RWPE2 (cell line): ENCODE data around the gene CAVIN2.

Experiments used
- ATAC-seq: fragments of 200-7000 bp; cut with Tn5 transposase; 3 replicates; pipeline ENCODE4 v1.9.1; 2021; ENCODE audit warnings: low read depth
- DNase-seq: peaks from one replicate; pipeline ENCODE4 v3.0.0-alpha.2; 2020; ENCODE audit warnings: low spot score
- H3K27ac ChIP-seq: fragments of 450-650 bp; 2 replicates; pipeline ENCODE4 v1.5.1; 2017; ENCODE audit warnings: mild to moderate bottlenecking; ENCODE audit not compliant: poor library complexity, severe bottlenecking
- H3K27me3 ChIP-seq: fragments of 250-450 bp; sonication (Bioruptor Pico); 2 replicates; pipeline ENCODE4 v1.5.1; 2021; ENCODE audit warnings: mild to moderate bottlenecking, moderate library complexity; ENCODE audit not compliant: insufficient read depth, poor library complexity, severe bottlenecking
- H3K36me3 ChIP-seq: fragments of 250-450 bp; sonication (Bioruptor Pico); 2 replicates; pipeline ENCODE4 v1.5.1; 2020; ENCODE audit warnings: low read depth, mild to moderate bottlenecking, moderate library complexity
- H3K4me1 ChIP-seq: fragments of 250-450 bp; sonication (Bioruptor Pico); 2 replicates; pipeline ENCODE4 v1.5.1; 2021; ENCODE audit warnings: mild to moderate bottlenecking, moderate library complexity; ENCODE audit not compliant: insufficient read depth, poor library complexity, severe bottlenecking
- H3K4me3 ChIP-seq: fragments of 250-450 bp; sonication (Bioruptor Pico); 2 replicates; pipeline ENCODE4 v1.5.1; 2021; ENCODE audit warnings: mild to moderate bottlenecking, moderate library complexity; ENCODE audit not compliant: severe bottlenecking
- H3K9me3 ChIP-seq: fragments of 250-450 bp; sonication (Bioruptor Pico); 2 replicates; pipeline ENCODE4 v1.5.1; 2021; ENCODE audit warnings: mild to moderate bottlenecking, moderate library complexity; ENCODE audit not compliant: severe bottlenecking
- CTCF ChIP-seq: fragments of 450-650 bp; IDR thresholded peaks from one replicate; pipeline ENCODE4 v1.5.1; 2017; ENCODE audit warnings: mild to moderate bottlenecking, moderate library complexity; ENCODE audit not compliant: poor library complexity, severe bottlenecking

The CAVIN2 gene

GRCh38 chr2:191862156-191862775, 15.4 kb upstream of the CAVIN2 start:
- Histone ChIP-seq H3K4me1 (peaks cover 47% of the 10 kb centered on the region), H3K36me3 (no peaks in the 10 kb centered on the region), H3K27ac (peak overlapping the region; percentile 94), H3K9me3 (peaks cover 3% of the 10 kb centered on the region), H3K27me3 (no peaks in the 10 kb centered on the region), H3K4me3 (no peak overlapping the region)
- TF ChIP-seq CTCF = no peak
- ATAC-seq (peak; percentile 28; the same call in 2 of the 3 replicates), DNase-seq (no peak)

GRCh38 chr2:191860760-191861466, 14.0 kb upstream of the CAVIN2 start:
- DNase-seq (no peak), ATAC-seq (no peak)
- H3K9me3 ChIP-seq = peaks cover 3% of the 10 kb centered on the region
- H3K36me3 ChIP-seq = no peaks in the 10 kb centered on the region
- H3K4me3 ChIP-seq = no peak overlapping the region
- H3K27ac ChIP-seq = no peak overlapping the region
- TF ChIP-seq CTCF = no peak
- H3K27me3 ChIP-seq = no peaks in the 10 kb centered on the region
- H3K4me1 ChIP-seq = peaks cover 39% of the 10 kb centered on the region

GRCh38 chr2:191859681-191860080, 12.8 kb upstream of the CAVIN2 start:
- Histone ChIP-seq H3K36me3 (no peaks in the 10 kb centered on the region), H3K27me3 (no peaks in the 10 kb centered on the region), H3K4me1 (peaks cover 27% of the 10 kb centered on the region), H3K27ac (no peak overlapping the region), H3K4me3 (no peak overlapping the region), H3K9me3 (peaks cover 3% of the 10 kb centered on the region)
- ATAC-seq (no peak), DNase-seq (no peak)
- TF ChIP-seq CTCF = no peak

GRCh38 chr2:191857886-191858285, 11.0 kb upstream of the CAVIN2 start:
- no peak for ATAC-seq
- Histone ChIP-seq H3K4me3 (no peak overlapping the region), H3K36me3 (no peaks in the 10 kb centered on the region), H3K9me3 (peaks cover 3% of the 10 kb centered on the region), H3K27ac (no peak overlapping the region), H3K4me1 (peaks cover 19% of the 10 kb centered on the region), H3K27me3 (no peaks in the 10 kb centered on the region)
- TF ChIP-seq CTCF = no peak
- no peak for DNase-seq
